GM12865 (cell line): ENCODE data around the gene PRKCE.

ENCODE experiments used
- DNase-seq: peaks from one replicate; pipeline ENCODE4 v3.0.0; 2010; ENCODE audit warnings: low read depth
- H3K4me3 ChIP-seq: 2 replicates; pipeline ENCODE4 v1.5.1; 2011; ENCODE audit warnings: mild to moderate bottlenecking, low read depth, low read length, control low read depth
- CTCF ChIP-seq: IDR thresholded peaks from 2 replicates; pipeline ENCODE4 v1.5.1; 2011; ENCODE audit warnings: low read length, control low read depth, low read depth, inconsistent platforms; ENCODE audit not compliant: insufficient read depth; ENCODE audit errors: missing control alignments

Gene PRKCE

GRCh38 chr2:46118656-46119371, 467.3 kb downstream of the PRKCE start:
- no peak for DNase-seq
- no peak overlapping the region for H3K4me3 ChIP-seq
- TF ChIP-seq CTCF = no peak

- no peak overlapping the region for H3K4me3 ChIP-seq
- no peak for TF ChIP-seq CTCF
- no peak for DNase-seq
Measured at GRCh38 chr2:46119453-46119852, 468.0 kb downstream of the PRKCE start.

GRCh38 chr2:46120792-46121555, 469.5 kb downstream of the PRKCE start:
- DNase-seq = no peak
- no peak overlapping the region for H3K4me3 ChIP-seq

GRCh38 chr2:46122318-46122976, 471.0 kb downstream of the PRKCE start:
- no peak for DNase-seq
- H3K4me3 ChIP-seq = no peak overlapping the region
- TF ChIP-seq CTCF = no peak

More at GRCh38 chr2:46120792-46121555, 469.5 kb downstream of the PRKCE start:
- no peak for TF ChIP-seq CTCF

GRCh38 chr2:46123013-46123412, 471.5 kb downstream of the PRKCE start:
- H3K4me3 ChIP-seq = no peak overlapping the region
- no peak for TF ChIP-seq CTCF
- DNase-seq = no peak

- no peak for TF ChIP-seq CTCF
Measured at GRCh38 chr2:46125798-46126197, 474.3 kb downstream of the PRKCE start.

More at GRCh38 chr2:46125798-46126197, 474.3 kb downstream of the PRKCE start:
- H3K4me3 ChIP-seq = no peak overlapping the region
- no peak for DNase-seq
